ENCODE data around the gene SERPINB2.

Gene SERPINB2, protein sequence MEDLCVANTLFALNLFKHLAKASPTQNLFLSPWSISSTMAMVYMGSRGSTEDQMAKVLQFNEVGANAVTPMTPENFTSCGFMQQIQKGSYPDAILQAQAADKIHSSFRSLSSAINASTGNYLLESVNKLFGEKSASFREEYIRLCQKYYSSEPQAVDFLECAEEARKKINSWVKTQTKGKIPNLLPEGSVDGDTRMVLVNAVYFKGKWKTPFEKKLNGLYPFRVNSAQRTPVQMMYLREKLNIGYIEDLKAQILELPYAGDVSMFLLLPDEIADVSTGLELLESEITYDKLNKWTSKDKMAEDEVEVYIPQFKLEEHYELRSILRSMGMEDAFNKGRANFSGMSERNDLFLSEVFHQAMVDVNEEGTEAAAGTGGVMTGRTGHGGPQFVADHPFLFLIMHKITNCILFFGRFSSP

DNA sequence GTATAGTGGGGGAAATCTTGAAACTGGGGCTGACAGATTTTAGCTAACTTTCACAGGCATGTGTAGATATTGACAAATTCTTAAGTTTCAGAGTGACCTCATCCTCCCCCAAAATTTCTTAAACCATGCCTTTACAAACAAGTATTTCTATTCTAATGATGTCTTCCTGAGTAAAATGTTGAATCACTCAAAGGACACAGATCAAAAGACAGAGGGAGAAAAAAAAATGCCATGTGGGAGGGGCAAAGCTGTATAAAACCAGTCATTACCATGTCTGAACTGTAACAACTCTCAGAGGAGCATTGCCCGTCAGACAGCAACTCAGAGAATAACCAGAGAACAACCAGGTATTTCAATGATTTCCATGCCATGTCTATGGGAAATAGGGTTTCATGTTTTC is at the start of gene SERPINB2:
SERPINB2 (plus strand) TSS at position 282 of the 400 bp plus-strand sequence. CDS start 3,740 bp downstream, outside the sequence.
- Histone ChIP-seq H3K4me3 (ENCODE audit: insufficient read length, low read depth) (no peak within 1 kb of the TSS), H3K4me1 (ENCODE audit: insufficient read depth, insufficient read length) (no peaks in the 10 kb centered on the region), H3K36me3 (ENCODE audit: insufficient read depth, insufficient read length, low read length) (no peaks in the 10 kb centered on the region), H3K27me3 (ENCODE audit: insufficient read depth, insufficient read length) (no peaks in the 10 kb centered on the region), H3K9me3 (ENCODE audit: insufficient read depth, low read length) (no peaks in the 10 kb centered on the region), H3K9ac (ENCODE audit: insufficient read length, low read depth) (no peak within 1 kb of the TSS)
- TF ChIP-seq ZNF274 (IDR thresholded peaks at IDR 0.05; ENCODE audit: low read depth, low read length): no peak
- no peak for TF ChIP-seq SUZ12 (IDR thresholded peaks at IDR 0.05; ENCODE audit: extremely low read depth, insufficient read depth, insufficient read length)
- no peak for TF ChIP-seq YY1 (IDR thresholded peaks at IDR 0.05; ENCODE audit: insufficient read depth, insufficient read length)
- DNase-seq (ENCODE audit: low read depth, low spot score): no peak

DNA sequence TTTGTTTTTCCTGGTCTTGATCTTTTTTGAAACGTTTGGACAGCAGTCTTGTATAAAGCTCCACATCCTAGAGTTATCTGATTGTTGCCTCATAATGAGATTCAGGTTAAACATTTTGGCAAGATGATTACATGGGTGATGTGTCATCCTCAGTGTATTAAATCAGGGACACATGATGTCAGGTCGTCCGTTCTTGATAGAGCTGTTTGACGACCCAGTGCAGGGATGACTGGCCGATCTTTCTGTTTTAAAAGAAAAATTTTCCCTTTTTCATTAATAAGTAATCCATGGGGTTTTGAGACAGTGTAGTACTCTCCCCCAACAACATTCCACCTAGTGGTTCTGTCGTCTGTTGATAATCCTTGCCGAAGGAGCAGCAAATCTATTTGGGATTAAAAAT is 44.5 kb upstream of the SERPINB2 start:
- Histone ChIP-seq H3K9ac (ENCODE audit: insufficient read length, low read depth) (no peak overlapping the region), H3K9me3 (ENCODE audit: insufficient read depth, low read length) (no peaks in the 10 kb centered on the region), H3K27me3 (ENCODE audit: insufficient read depth, insufficient read length) (no peaks in the 10 kb centered on the region), H3K4me3 (ENCODE audit: insufficient read length, low read depth) (no peak overlapping the region), H3K36me3 (ENCODE audit: insufficient read depth, insufficient read length, low read length) (no peaks in the 10 kb centered on the region), H3K4me1 (ENCODE audit: insufficient read depth, insufficient read length) (no peaks in the 10 kb centered on the region)
- no peak for TF ChIP-seq ZNF274 (IDR thresholded peaks at IDR 0.05; ENCODE audit: low read depth, low read length)
- TF ChIP-seq SUZ12 (IDR thresholded peaks at IDR 0.05; ENCODE audit: extremely low read depth, insufficient read depth, insufficient read length): no peak
- no peak for TF ChIP-seq YY1 (IDR thresholded peaks at IDR 0.05; ENCODE audit: insufficient read depth, insufficient read length)
- no peak for DNase-seq (ENCODE audit: low read depth, low spot score)

DNA sequence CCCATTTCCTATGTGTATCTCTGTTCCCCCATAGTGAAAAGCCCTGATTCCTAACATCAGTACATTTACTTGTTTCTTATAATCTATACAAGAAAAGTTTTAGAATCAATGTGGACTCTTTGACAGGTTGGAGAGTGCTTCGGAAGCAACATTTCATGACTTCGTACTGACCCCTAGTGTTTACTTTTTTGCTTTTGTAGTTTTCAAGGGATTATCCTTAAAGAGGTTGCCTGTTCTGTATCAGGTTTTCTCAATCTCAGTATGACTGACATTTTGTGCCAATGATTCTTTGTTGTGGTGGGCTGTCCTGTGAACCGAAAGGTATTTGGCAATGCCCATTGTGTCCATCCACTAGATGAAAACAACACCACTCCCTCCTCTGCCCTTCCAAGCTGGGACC is 43.3 kb upstream of the SERPINB2 start:
- no peaks in the 10 kb centered on the region for H3K4me1 ChIP-seq (ENCODE audit: insufficient read depth, insufficient read length)
- H3K36me3 ChIP-seq (ENCODE audit: insufficient read depth, insufficient read length, low read length): no peaks in the 10 kb centered on the region
- no peaks in the 10 kb centered on the region for H3K27me3 ChIP-seq (ENCODE audit: insufficient read depth, insufficient read length)
- H3K9ac ChIP-seq (ENCODE audit: insufficient read length, low read depth): no peak overlapping the region
- TF ChIP-seq SUZ12 (IDR thresholded peaks at IDR 0.05; ENCODE audit: extremely low read depth, insufficient read depth, insufficient read length) (no peak), ZNF274 (IDR thresholded peaks at IDR 0.05; ENCODE audit: low read depth, low read length) (no peak), YY1 (IDR thresholded peaks at IDR 0.05; ENCODE audit: insufficient read depth, insufficient read length) (no peak)
- DNase-seq (ENCODE audit: low read depth, low spot score): no peak
- no peak overlapping the region for H3K4me3 ChIP-seq (ENCODE audit: insufficient read length, low read depth)
- H3K9me3 ChIP-seq (ENCODE audit: insufficient read depth, low read length): no peaks in the 10 kb centered on the region

DNA sequence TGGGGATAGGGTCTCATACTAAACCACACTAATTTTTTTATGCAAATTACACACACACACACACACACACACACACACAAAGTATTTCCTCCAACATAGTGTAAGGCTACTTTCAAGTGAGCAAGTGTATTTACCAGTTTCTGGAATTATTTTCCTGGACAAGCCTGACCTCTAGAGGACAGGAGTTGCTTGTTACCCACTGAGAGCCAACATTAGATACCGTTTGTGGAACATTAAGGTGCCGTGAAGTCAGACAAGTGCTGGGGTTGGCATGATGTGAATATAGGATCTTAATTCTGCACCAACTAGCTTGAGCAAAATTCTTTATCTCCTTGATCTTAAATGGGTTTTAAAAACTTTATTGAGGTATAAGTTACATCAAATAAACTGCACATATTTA is 39.3 kb upstream of the SERPINB2 start:
- TF ChIP-seq SUZ12 (IDR thresholded peaks at IDR 0.05; ENCODE audit: extremely low read depth, insufficient read depth, insufficient read length) (no peak), YY1 (IDR thresholded peaks at IDR 0.05; ENCODE audit: insufficient read depth, insufficient read length) (no peak), ZNF274 (IDR thresholded peaks at IDR 0.05; ENCODE audit: low read depth, low read length) (no peak)
- H3K4me1 ChIP-seq (ENCODE audit: insufficient read depth, insufficient read length): no peaks in the 10 kb centered on the region
- H3K27me3 ChIP-seq (ENCODE audit: insufficient read depth, insufficient read length): no peaks in the 10 kb centered on the region
- H3K4me3 ChIP-seq (ENCODE audit: insufficient read length, low read depth): no peak overlapping the region
- no peaks in the 10 kb centered on the region for H3K9me3 ChIP-seq (ENCODE audit: insufficient read depth, low read length)
- no peak overlapping the region for H3K9ac ChIP-seq (ENCODE audit: insufficient read length, low read depth)
- DNase-seq (ENCODE audit: low read depth, low spot score): peak; percentile 35
- H3K36me3 ChIP-seq (ENCODE audit: insufficient read depth, insufficient read length, low read length): no peaks in the 10 kb centered on the region

DNA sequence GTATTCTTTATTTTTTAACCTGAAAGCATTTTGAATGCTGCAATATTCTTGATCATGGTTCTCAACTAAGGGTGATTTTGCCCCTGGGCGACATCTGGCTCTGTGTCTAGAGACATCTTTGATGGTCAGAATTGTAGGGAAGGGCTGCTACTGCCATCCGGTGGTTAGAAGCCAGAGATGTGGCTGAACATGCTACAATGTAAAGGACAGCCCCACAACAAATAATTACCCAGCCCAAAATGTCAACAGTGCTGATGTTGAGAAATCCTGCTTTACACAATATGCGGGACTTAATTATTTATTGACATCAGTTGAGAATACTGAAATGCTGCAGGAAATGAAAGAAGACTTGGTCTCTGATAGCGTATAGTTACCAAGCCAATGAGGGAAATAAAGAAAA is 37.5 kb upstream of the SERPINB2 start:
- Histone ChIP-seq H3K9me3 (ENCODE audit: insufficient read depth, low read length) (no peaks in the 10 kb centered on the region), H3K4me1 (ENCODE audit: insufficient read depth, insufficient read length) (no peaks in the 10 kb centered on the region), H3K4me3 (ENCODE audit: insufficient read length, low read depth) (no peak overlapping the region), H3K27me3 (ENCODE audit: insufficient read depth, insufficient read length) (no peaks in the 10 kb centered on the region), H3K9ac (ENCODE audit: insufficient read length, low read depth) (no peak overlapping the region), H3K36me3 (ENCODE audit: insufficient read depth, insufficient read length, low read length) (no peaks in the 10 kb centered on the region)
- TF ChIP-seq ZNF274 (IDR thresholded peaks at IDR 0.05; ENCODE audit: low read depth, low read length): no peak
- TF ChIP-seq SUZ12 (IDR thresholded peaks at IDR 0.05; ENCODE audit: extremely low read depth, insufficient read depth, insufficient read length): no peak
- TF ChIP-seq YY1 (IDR thresholded peaks at IDR 0.05; ENCODE audit: insufficient read depth, insufficient read length): no peak
- peak; percentile 22 for DNase-seq (ENCODE audit: low read depth, low spot score)

DNA sequence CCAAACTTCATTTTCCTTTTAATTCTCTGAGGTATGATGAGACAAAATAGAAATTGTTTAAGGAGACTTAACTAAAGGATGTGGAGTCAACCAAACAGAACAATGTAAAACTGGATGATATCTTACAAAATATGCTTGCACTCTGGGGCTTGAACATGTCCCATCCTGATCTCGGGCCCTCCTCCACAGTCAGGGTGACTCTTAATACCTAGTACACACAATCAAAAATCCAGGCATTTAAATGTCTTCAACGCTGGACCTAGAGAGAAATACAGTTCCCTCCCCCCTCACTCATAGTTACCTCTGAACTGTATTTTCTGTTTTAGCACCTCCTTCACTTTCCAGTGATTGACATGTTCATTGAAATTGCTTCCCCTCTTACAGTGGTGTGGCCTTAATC is 36.9 kb upstream of the SERPINB2 start:
- Histone ChIP-seq H3K9me3 (ENCODE audit: insufficient read depth, low read length) (no peaks in the 10 kb centered on the region), H3K4me1 (ENCODE audit: insufficient read depth, insufficient read length) (no peaks in the 10 kb centered on the region)
- no peak for DNase-seq (ENCODE audit: low read depth, low spot score)

DNA sequence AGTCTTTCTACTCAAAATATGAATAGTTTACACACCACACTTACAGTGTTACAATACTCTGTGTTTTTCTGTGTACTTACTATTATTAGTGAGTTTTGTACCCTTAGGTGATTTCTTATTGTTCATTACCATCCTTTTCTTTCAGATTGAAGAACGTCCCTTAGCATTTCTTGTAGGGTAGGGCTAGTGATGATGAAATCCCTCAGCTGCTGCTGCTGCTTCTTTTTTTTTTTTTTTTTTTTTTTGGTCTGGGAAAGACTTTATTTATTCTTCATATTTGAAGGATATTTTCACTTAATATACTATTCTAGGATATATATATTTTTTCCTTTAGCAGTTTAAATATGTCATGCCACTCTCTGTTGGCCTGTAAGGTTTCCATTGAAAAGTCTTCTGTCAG is 29.0 kb upstream of the SERPINB2 start:
- no peaks in the 10 kb centered on the region for H3K36me3 ChIP-seq (ENCODE audit: insufficient read depth, insufficient read length, low read length)
- H3K4me3 ChIP-seq (ENCODE audit: insufficient read length, low read depth): no peak overlapping the region
- DNase-seq (ENCODE audit: low read depth, low spot score): no peak
- H3K9ac ChIP-seq (ENCODE audit: insufficient read length, low read depth): no peak overlapping the region
- no peaks in the 10 kb centered on the region for H3K9me3 ChIP-seq (ENCODE audit: insufficient read depth, low read length)
- TF ChIP-seq YY1 (IDR thresholded peaks at IDR 0.05; ENCODE audit: insufficient read depth, insufficient read length): no peak
- no peak for TF ChIP-seq SUZ12 (IDR thresholded peaks at IDR 0.05; ENCODE audit: extremely low read depth, insufficient read depth, insufficient read length)
- TF ChIP-seq ZNF274 (IDR thresholded peaks at IDR 0.05; ENCODE audit: low read depth, low read length): no peak
- no peaks in the 10 kb centered on the region for H3K4me1 ChIP-seq (ENCODE audit: insufficient read depth, insufficient read length)
- no peaks in the 10 kb centered on the region for H3K27me3 ChIP-seq (ENCODE audit: insufficient read depth, insufficient read length)

More for the DNA sequence above, 36.9 kb upstream of the SERPINB2 start:
- TF ChIP-seq ZNF274 (IDR thresholded peaks at IDR 0.05; ENCODE audit: low read depth, low read length): no peak
- TF ChIP-seq YY1 (IDR thresholded peaks at IDR 0.05; ENCODE audit: insufficient read depth, insufficient read length): no peak
- no peak for TF ChIP-seq SUZ12 (IDR thresholded peaks at IDR 0.05; ENCODE audit: extremely low read depth, insufficient read depth, insufficient read length)
- H3K4me3 ChIP-seq (ENCODE audit: insufficient read length, low read depth): no peak overlapping the region
- no peaks in the 10 kb centered on the region for H3K27me3 ChIP-seq (ENCODE audit: insufficient read depth, insufficient read length)
- H3K9ac ChIP-seq (ENCODE audit: insufficient read length, low read depth): no peak overlapping the region
- H3K36me3 ChIP-seq (ENCODE audit: insufficient read depth, insufficient read length, low read length): no peaks in the 10 kb centered on the region
